Spleen (tissue), 7 donors: Measurements from ENCODE around the gene TSR2.

Experiments
- POLR2AphosphoS5 ChIP-seq, 3 donors: sonication (generic); formaldehyde crosslinking; IDR thresholded peaks; one replicate each; pipeline ENCODE4 v1.5.1; 2017; ENCODE audit warnings: antibody characterized with exemption in 3 of 3
- TF ChIP-seq, protein P1 (sequence below), 11 experiments: fragments of 200-600 bp in 7 of 11; fragments of 450-650 bp in 4 of 11; sonication (generic) in 4 of 11; IDR thresholded peaks in 8 of 11; conservative IDR thresholded peaks in 3 of 11; 1 replicate in 7 of 11; 2 replicates in 4 of 11; pipeline versions ENCODE4 v1.4.0 to v1.8.0; 2016 to 2021; ENCODE audit warnings: antibody characterized with exemption in 11 of 11, inconsistent platforms in 4 of 11, mild to moderate bottlenecking in 1 of 11
- donor health status: DM: no; HTN: no; CAD: no; lungs with moderate emphysema.
- donor health status: DM: no; HTN: no; CAD: no.
- donor health status: DM: no; HTN: no; CAD: no.

DNA sequence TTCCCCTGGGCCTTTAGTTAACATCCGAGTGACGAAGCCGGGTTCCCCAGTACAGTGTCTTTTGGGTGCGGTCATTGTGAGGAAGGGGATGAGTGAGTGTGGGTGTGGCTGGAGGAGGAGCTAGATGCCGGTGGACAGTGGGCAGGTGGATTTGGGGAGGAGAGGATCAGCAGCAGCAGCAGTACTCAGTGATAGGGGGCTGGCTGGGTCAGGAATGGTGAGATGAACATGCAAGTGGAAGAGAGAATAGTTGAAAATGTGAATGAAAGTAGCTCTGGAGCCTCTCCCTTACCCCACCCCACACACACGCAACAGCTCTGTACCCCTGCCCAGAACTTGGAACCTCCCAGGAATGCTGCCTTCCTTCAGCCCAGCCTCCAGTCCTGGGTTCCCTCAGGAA is 4.5 kb downstream of the TSR2 start:
- TF ChIP-seq, protein P1, sequence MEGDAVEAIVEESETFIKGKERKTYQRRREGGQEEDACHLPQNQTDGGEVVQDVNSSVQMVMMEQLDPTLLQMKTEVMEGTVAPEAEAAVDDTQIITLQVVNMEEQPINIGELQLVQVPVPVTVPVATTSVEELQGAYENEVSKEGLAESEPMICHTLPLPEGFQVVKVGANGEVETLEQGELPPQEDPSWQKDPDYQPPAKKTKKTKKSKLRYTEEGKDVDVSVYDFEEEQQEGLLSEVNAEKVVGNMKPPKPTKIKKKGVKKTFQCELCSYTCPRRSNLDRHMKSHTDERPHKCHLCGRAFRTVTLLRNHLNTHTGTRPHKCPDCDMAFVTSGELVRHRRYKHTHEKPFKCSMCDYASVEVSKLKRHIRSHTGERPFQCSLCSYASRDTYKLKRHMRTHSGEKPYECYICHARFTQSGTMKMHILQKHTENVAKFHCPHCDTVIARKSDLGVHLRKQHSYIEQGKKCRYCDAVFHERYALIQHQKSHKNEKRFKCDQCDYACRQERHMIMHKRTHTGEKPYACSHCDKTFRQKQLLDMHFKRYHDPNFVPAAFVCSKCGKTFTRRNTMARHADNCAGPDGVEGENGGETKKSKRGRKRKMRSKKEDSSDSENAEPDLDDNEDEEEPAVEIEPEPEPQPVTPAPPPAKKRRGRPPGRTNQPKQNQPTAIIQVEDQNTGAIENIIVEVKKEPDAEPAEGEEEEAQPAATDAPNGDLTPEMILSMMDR (IDR thresholded peaks at IDR 0.05 in 8 of 11, conservative IDR thresholded peaks at IDR 0.05 in 3 of 11), result no peak
- TF ChIP-seq POLR2AphosphoS5 (IDR thresholded peaks at IDR 0.05), result no peak
